Esophagus muscularis mucosa (tissue), 4 donors: Measurements from ENCODE around the gene SLC35F6. TPM values are rescaled to one million over a fixed set of nuclear protein-coding genes. Genes with fewer than 3 reads are reported as not detected.
A peak's percentile ranks its signal among the peaks of the same experiment; 100 is the strongest.

ENCODE experiments used
- DNase-seq: peaks from one replicate; pipeline ENCODE4 v3.0.0-alpha.2; 2017; ENCODE audit errors: extremely low spot score
- H3K27ac ChIP-seq, 4 donors: fragments of 200-600 bp; sonication (generic); replicated peaks in 1 of 4; 1 replicate in 3 of 4; 2 replicates in 1 of 4; pipeline ENCODE4 v1.5.1; 2016 to 2019; ENCODE audit warnings: mild to moderate bottlenecking in 1 of 4
- H3K27me3 ChIP-seq, 4 donors: fragments of 200-600 bp; sonication (generic); one replicate each; pipeline versions ENCODE4 v1.5.1 to v1.6.0; 2016 to 2019
- H3K36me3 ChIP-seq, 4 donors: fragments of 200-600 bp; sonication (generic); one replicate each; pipeline ENCODE4 v1.5.1; 2016 to 2019
- H3K4me1 ChIP-seq, 4 donors: fragments of 200-600 bp; sonication (generic); one replicate each; pipeline ENCODE4 v1.5.1; 2016 to 2019
- H3K4me3 ChIP-seq, 4 donors: fragments of 200-600 bp; sonication (generic); 1 replicate in 2 of 4; 2 replicates in 2 of 4; pipeline ENCODE4 v1.5.1; 2016 to 2019; ENCODE audit warnings: mild to moderate bottlenecking in 4 of 4, moderate library complexity in 1 of 4
- H3K9me3 ChIP-seq, 4 donors: fragments of 200-600 bp; sonication (generic); 1 replicate in 3 of 4; 2 replicates in 1 of 4; pipeline ENCODE4 v1.5.1; 2016 to 2019
- CTCF ChIP-seq, 3 experiments: fragments of 200-600 bp in 2 of 3; fragments of 450-650 bp in 1 of 3; sonication (generic) in 2 of 3; IDR thresholded peaks; one replicate each; pipeline ENCODE4 v1.5.1; 2017 to 2019; ENCODE audit warnings: antibody characterized with exemption in 3 of 3, mild to moderate bottlenecking in 2 of 3, moderate library complexity in 1 of 3
- EP300 ChIP-seq: sonication (generic); formaldehyde crosslinking; IDR thresholded peaks from one replicate; pipeline ENCODE4 v1.6.1; 2017; ENCODE audit warnings: antibody characterized with exemption
- POLR2A ChIP-seq: fragments of 450-650 bp; IDR thresholded peaks from one replicate; pipeline ENCODE4 v1.6.1; 2017; ENCODE audit warnings: antibody characterized with exemption, moderate library complexity, mild to moderate bottlenecking, low read depth
- POLR2AphosphoS5 ChIP-seq, 2 donors: sonication (generic); formaldehyde crosslinking; IDR thresholded peaks; one replicate each; pipeline ENCODE4 v1.6.1; 2017; ENCODE audit warnings: antibody characterized with exemption in 2 of 2
- WGBS: methylation state at CpG from one replicate; pipeline ENCODE4 v1.1.5; 2018; 5-methylcytosine and 5-hydroxymethylcytosine counted together
- intact Hi-C: fragments of 100-400 bp; cut with DNase I; formaldehyde crosslinking; loops from one replicate; pipeline ENCODE4 v1.15.1; 2023
- total RNA-seq, 4 donors: library from RNA; depleted of rRNA; stranded (reverse); fragments of >200 nt; gene quantifications; one replicate each; pipeline versions ENCODE4 v1.1.0 to v1.2.1, GENCODE V29; 2016

The SLC35F6 gene
- total RNA-seq, 4 donors from 2014 or later: 31.6 to 50.7 (median 41.3) TPM

- Histone ChIP-seq H3K9me3 (no peaks in the 10 kb centered on the region), H3K27ac (no peak overlapping the region), H3K4me3 (no peak overlapping the region), H3K4me1 (peaks cover 3 to 6% (median 4%) of the 10 kb centered on the region in 4 donors), H3K36me3 (peaks cover 44 to 66% (median 63%) of the 10 kb centered on the region in 4 donors), H3K27me3 (no peaks in the 10 kb centered on the region)
- no peak for DNase-seq
- intact Hi-C loops: no loop called here
- WGBS: 100% methylated on average over 4 of the region's 4 CpGs
- peak in 1 of 2 donors; percentile 14 for TF ChIP-seq POLR2AphosphoS5 (IDR thresholded peaks at IDR 0.05)
- no peak for TF ChIP-seq EP300
Measured at GRCh38 chr2:26780203-26780760, 16.2 kb downstream of the SLC35F6 start.

- Histone ChIP-seq H3K4me3 (no peak overlapping the region), H3K36me3 (peaks cover 22 to 38% (median 35%) of the 10 kb centered on the region in 4 donors), H3K27ac (no peak overlapping the region), H3K27me3 (peaks cover 0 to 10% (median 4%) of the 10 kb centered on the region in 4 donors), H3K9me3 (no peaks in the 10 kb centered on the region), H3K4me1 (peaks cover 13 to 19% (median 15%) of the 10 kb centered on the region in 4 donors)
- DNase-seq: no peak
- TF ChIP-seq POLR2AphosphoS5 (IDR thresholded peaks at IDR 0.05): peak in 1 of 2 donors; percentile 11
- no peak for TF ChIP-seq POLR2A
- 91% methylated on average over 12 of the region's 12 CpGs for WGBS
- intact Hi-C loops: no loop called here
Measured at GRCh38 chr2:26782876-26783704, 19.0 kb downstream of the SLC35F6 start.

GRCh38 chr2:26784570-26785234, 20.6 kb downstream of the SLC35F6 start:
- Histone ChIP-seq H3K27me3 (peaks cover 0 to 21% (median 4%) of the 10 kb centered on the region in 4 donors), H3K4me1 (peaks cover 13 to 19% (median 15%) of the 10 kb centered on the region in 4 donors), H3K4me3 (peak overlapping the region in 3 of 4 donors; percentile 64 to 82 (median 73)), H3K36me3 (peaks cover 5 to 21% (median 19%) of the 10 kb centered on the region in 4 donors), H3K9me3 (no peaks in the 10 kb centered on the region), H3K27ac (no peak overlapping the region)
- DNase-seq: no peak
- intact Hi-C loops: no loop called here
- TF ChIP-seq POLR2AphosphoS5 (IDR thresholded peaks at IDR 0.05): no peak
- no peak for TF ChIP-seq POLR2A
- TF ChIP-seq EP300: no peak
- no peak for TF ChIP-seq CTCF (IDR thresholded peaks at IDR 0.05)
- WGBS: 91% methylated on average over 19 of the region's 19 CpGs

GRCh38 chr2:26785431-26786206, 21.5 kb downstream of the SLC35F6 start, which contains the start of gene CENPA:
Gene CENPA (plus strand): TSS chr2:26786056. CDS start chr2:26786197, 141 bp downstream.
- H3K27ac ChIP-seq: peak within 1 kb of the TSS; percentile 50 to 62 (median 58)
- peaks cover 13 to 19% (median 15%) of the 10 kb centered on the region in 4 donors for H3K4me1 ChIP-seq
- peak; percentile 81 to 86 for TF ChIP-seq POLR2AphosphoS5 (IDR thresholded peaks at IDR 0.05)
- peak; percentile 16 to 45 (median 28) for TF ChIP-seq CTCF (IDR thresholded peaks at IDR 0.05)
- TF ChIP-seq POLR2A: no peak
- H3K27me3 ChIP-seq: peaks cover 0 to 26% (median 4%) of the 10 kb centered on the region in 4 donors
- DNase-seq: peak; percentile 99
- 2% methylated on average over 41 of the region's 55 CpGs for WGBS
- H3K36me3 ChIP-seq: peaks cover 0 to 12% (median 10%) of the 10 kb centered on the region in 4 donors
- H3K4me3 ChIP-seq: peak within 1 kb of the TSS; percentile 64 to 82 (median 73)
- H3K9me3 ChIP-seq: peaks cover 0 to under 1% (median 0%) of the 10 kb centered on the region in 4 donors
- intact Hi-C loops: no loop called here
